SU-DHL-6 (cell line): ENCODE measurements around the gene IL36G.

Source experiments
- H2AFZ ChIP-seq: fragments of 200-600 bp; sonication (generic); 2 replicates; pipeline ENCODE4 v1.6.1; 2014; ENCODE audit warnings: low read depth, mild to moderate bottlenecking, moderate library complexity, mixed read lengths, antibody characterized with exemption, low read length; ENCODE audit not compliant: severe bottlenecking
- H3F3A ChIP-seq: fragments of 200-600 bp; shearing (Covaris generic); 2 replicates; pipeline ENCODE4 v1.6.0; 2016; ENCODE audit warnings: antibody characterized with exemption, mild to moderate bottlenecking; ENCODE audit not compliant: insufficient read depth
- H3K27ac ChIP-seq: fragments of 200-600 bp; sonication (generic); 2 replicates; pipeline ENCODE4 v1.5.1; 2016; ENCODE audit warnings: low read depth, mild to moderate bottlenecking, low read length, moderate library complexity, mixed read lengths
- H3K27me3 ChIP-seq: fragments of 200-600 bp; sonication (generic), shearing (Covaris generic); 2 replicates; pipeline ENCODE4 v1.6.0; 2014; ENCODE audit warnings: mild to moderate bottlenecking, low read length
- H3K36me3 ChIP-seq: fragments of 200-600 bp; sonication (generic); 2 replicates; pipeline ENCODE4 v1.6.1; 2014; ENCODE audit warnings: mild to moderate bottlenecking, low read length, mixed read lengths
- H3K4me2 ChIP-seq: fragments of 300-600, 200-600 bp; shearing (Covaris generic), sonication (generic); 2 replicates; pipeline ENCODE4 v1.6.0; 2014; ENCODE audit warnings: low read length, low read depth, mild to moderate bottlenecking; ENCODE audit not compliant: poor library complexity, severe bottlenecking
- H3K4me3 ChIP-seq: fragments of 200-600 bp; sonication (generic); 2 replicates; pipeline ENCODE4 v1.5.1; 2014; ENCODE audit warnings: antibody characterized with exemption, low read length, mild to moderate bottlenecking, mixed read lengths; ENCODE audit not compliant: insufficient read depth, poor library complexity, severe bottlenecking
- H3K79me2 ChIP-seq: fragments of 200-600 bp; sonication (generic); 2 replicates; pipeline ENCODE4 v1.6.1; 2014; ENCODE audit warnings: mild to moderate bottlenecking, low read length, moderate library complexity; ENCODE audit not compliant: insufficient read depth
- H3K9ac ChIP-seq: fragments of 200-600 bp; sonication (generic); 2 replicates; pipeline ENCODE4 v1.7.0; 2014; ENCODE audit warnings: mild to moderate bottlenecking, low read length
- H3K9me2 ChIP-seq: fragments of 200-600 bp; sonication (generic); replicated peaks from 2 replicates; pipeline ENCODE4 v1.6.1; 2014; ENCODE audit warnings: low read length; ENCODE audit not compliant: insufficient read depth
- H3K9me3 ChIP-seq: fragments of 200-600 bp; sonication (generic); 2 replicates; pipeline ENCODE4 v1.6.1; 2014; ENCODE audit warnings: low read length, mixed read lengths; ENCODE audit not compliant: insufficient read depth
- H4K20me1 ChIP-seq: fragments of 200-600 bp; sonication (generic); 2 replicates; pipeline ENCODE4 v1.6.1; 2014; ENCODE audit warnings: low read depth, mild to moderate bottlenecking, antibody characterized with exemption, low read length, moderate library complexity, mixed read lengths
- EZH2phosphoT487 ChIP-seq: fragments of 200-600 bp; sonication (generic), shearing (Covaris generic); conservative IDR thresholded peaks from 2 replicates; pipeline ENCODE4 v1.6.1; 2018; ENCODE audit warnings: mild to moderate bottlenecking, antibody characterized with exemption, low read length, moderate library complexity, mixed read lengths
- TF ChIP-seq, protein P1 (sequence below): fragments of 200-600 bp; sonication (generic); IDR thresholded peaks from one replicate; pipeline ENCODE4 v1.5.1; 2017; ENCODE audit warnings: antibody characterized with exemption, mild to moderate bottlenecking, low read length, moderate library complexity; ENCODE audit not compliant: insufficient read depth, poor library complexity, severe bottlenecking

The IL36G gene

DNA sequence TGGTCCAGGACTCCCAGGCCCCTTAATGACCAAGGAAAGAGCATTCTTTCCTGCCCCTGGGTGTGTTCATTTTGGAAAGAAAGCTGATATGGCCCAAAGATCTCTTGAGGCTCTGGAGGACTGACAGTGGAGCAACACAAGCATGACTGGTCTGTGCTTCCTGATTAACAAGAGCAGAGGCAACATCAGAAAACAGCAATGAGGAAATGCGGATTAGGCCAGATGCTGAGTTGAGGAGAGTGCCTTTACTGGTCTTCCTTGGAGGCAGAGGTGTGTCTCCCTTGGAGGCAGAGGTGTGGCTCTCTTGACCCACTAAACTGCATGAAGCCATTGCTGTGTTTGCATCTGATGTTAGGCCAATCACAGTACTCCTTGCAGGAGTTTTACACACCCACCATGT, 54.9 kb downstream of the IL36G start:
- H3K9me3 ChIP-seq = no peaks in the 10 kb centered on the region
- H3K4me2 ChIP-seq = no peak overlapping the region
- H3K9me2 ChIP-seq = no peaks in the 10 kb centered on the region
- H3K27ac ChIP-seq = no peak overlapping the region
- H3K9ac ChIP-seq = no peak overlapping the region
- H3F3A ChIP-seq = no peaks in the 10 kb centered on the region
- no peaks in the 10 kb centered on the region for H4K20me1 ChIP-seq
- no peaks in the 10 kb centered on the region for H3K79me2 ChIP-seq
- H3K36me3 ChIP-seq = no peaks in the 10 kb centered on the region
- no peak for TF ChIP-seq EZH2phosphoT487
- TF ChIP-seq, protein P1, sequence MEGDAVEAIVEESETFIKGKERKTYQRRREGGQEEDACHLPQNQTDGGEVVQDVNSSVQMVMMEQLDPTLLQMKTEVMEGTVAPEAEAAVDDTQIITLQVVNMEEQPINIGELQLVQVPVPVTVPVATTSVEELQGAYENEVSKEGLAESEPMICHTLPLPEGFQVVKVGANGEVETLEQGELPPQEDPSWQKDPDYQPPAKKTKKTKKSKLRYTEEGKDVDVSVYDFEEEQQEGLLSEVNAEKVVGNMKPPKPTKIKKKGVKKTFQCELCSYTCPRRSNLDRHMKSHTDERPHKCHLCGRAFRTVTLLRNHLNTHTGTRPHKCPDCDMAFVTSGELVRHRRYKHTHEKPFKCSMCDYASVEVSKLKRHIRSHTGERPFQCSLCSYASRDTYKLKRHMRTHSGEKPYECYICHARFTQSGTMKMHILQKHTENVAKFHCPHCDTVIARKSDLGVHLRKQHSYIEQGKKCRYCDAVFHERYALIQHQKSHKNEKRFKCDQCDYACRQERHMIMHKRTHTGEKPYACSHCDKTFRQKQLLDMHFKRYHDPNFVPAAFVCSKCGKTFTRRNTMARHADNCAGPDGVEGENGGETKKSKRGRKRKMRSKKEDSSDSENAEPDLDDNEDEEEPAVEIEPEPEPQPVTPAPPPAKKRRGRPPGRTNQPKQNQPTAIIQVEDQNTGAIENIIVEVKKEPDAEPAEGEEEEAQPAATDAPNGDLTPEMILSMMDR = no peak
- no peaks in the 10 kb centered on the region for H3K27me3 ChIP-seq
- H2AFZ ChIP-seq = no peak overlapping the region
- H3K4me3 ChIP-seq = no peak overlapping the region

- no peaks in the 10 kb centered on the region for H3K79me2 ChIP-seq
- H3K9me2 ChIP-seq = no peaks in the 10 kb centered on the region
- no peak overlapping the region for H3K4me3 ChIP-seq
- H4K20me1 ChIP-seq = no peaks in the 10 kb centered on the region
- no peak overlapping the region for H2AFZ ChIP-seq
- no peaks in the 10 kb centered on the region for H3K27me3 ChIP-seq
- no peak overlapping the region for H3K9ac ChIP-seq
- H3K9me3 ChIP-seq = no peaks in the 10 kb centered on the region
- no peaks in the 10 kb centered on the region for H3F3A ChIP-seq
- no peaks in the 10 kb centered on the region for H3K36me3 ChIP-seq
- no peak for TF ChIP-seq EZH2phosphoT487
- TF ChIP-seq, protein P1 = no peak
- no peak overlapping the region for H3K4me2 ChIP-seq
- H3K27ac ChIP-seq = no peak overlapping the region
Observed at GRCh38 chr2:113034016-113034415, 56.2 kb downstream of the IL36G start.
